D721Med (cell line): ENCODE results near the gene PDGFD.

Source experiments
- DNase-seq: peaks from one replicate; pipeline ENCODE4 v3.0.0; 2011; ENCODE audit warnings: low spot score; ENCODE audit not compliant: insufficient read length
- FAIRE-seq: peaks from 2 replicates; lab custom pipeline; 2011; peaks lifted over from hg19 to GRCh38; lab: Jason Lieb, UNC
- TF ChIP-seq, protein P1 (sequence below): IDR thresholded peaks from 2 replicates; pipeline ENCODE4 v1.5.1; 2012; ENCODE audit warnings: mild to moderate bottlenecking, control low read depth; ENCODE audit not compliant: insufficient read depth; ENCODE audit errors: missing control alignments

The PDGFD gene

GRCh38 chr11:104183593-104183992, 19.6 kb upstream of the PDGFD start:
- FAIRE-seq (no peak), DNase-seq (no peak)
- TF ChIP-seq, protein P1, sequence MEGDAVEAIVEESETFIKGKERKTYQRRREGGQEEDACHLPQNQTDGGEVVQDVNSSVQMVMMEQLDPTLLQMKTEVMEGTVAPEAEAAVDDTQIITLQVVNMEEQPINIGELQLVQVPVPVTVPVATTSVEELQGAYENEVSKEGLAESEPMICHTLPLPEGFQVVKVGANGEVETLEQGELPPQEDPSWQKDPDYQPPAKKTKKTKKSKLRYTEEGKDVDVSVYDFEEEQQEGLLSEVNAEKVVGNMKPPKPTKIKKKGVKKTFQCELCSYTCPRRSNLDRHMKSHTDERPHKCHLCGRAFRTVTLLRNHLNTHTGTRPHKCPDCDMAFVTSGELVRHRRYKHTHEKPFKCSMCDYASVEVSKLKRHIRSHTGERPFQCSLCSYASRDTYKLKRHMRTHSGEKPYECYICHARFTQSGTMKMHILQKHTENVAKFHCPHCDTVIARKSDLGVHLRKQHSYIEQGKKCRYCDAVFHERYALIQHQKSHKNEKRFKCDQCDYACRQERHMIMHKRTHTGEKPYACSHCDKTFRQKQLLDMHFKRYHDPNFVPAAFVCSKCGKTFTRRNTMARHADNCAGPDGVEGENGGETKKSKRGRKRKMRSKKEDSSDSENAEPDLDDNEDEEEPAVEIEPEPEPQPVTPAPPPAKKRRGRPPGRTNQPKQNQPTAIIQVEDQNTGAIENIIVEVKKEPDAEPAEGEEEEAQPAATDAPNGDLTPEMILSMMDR: no peak

DNA sequence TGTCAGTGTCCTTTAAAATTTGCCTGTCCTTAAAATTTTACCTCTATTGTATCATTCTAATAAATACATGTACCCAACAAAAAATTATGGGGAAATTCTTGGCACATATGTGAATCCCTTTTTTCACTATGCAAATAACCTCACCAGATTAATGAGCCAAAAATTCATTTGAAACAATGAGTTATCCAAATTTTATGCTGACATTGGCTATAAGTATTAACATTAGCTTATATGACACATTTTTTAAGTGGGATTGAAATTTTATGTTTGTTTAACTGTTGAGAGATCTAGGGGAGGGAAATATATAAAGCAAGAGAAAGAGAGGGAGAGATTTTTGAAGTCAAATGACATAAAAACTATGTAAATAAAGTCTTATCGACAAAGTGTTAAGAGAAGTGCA, 11.8 kb upstream of the PDGFD start:
- FAIRE-seq (no peak), DNase-seq (no peak)
- TF ChIP-seq, protein P1: no peak

DNA sequence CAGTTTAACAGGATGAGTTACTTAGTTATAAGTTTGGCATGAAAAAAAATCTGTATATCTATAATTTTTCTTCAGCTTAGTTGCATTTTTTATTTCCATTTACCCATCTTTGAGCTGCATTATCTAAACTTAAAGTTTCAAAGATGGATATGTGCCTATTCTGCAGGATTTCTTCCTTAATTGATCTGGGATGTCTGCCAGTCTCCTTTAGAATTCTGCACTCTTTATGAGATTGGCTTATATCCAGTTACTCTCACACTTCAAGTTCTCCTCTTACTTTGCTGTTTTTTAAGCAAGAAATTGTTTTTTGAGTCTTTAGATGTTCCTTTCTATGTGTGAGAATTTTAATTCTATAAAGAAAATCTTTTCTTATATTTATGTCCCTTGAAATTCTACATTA, 5.1 kb upstream of the PDGFD start:
- FAIRE-seq (no peak), DNase-seq (no peak)
- TF ChIP-seq, protein P1: no peak

DNA sequence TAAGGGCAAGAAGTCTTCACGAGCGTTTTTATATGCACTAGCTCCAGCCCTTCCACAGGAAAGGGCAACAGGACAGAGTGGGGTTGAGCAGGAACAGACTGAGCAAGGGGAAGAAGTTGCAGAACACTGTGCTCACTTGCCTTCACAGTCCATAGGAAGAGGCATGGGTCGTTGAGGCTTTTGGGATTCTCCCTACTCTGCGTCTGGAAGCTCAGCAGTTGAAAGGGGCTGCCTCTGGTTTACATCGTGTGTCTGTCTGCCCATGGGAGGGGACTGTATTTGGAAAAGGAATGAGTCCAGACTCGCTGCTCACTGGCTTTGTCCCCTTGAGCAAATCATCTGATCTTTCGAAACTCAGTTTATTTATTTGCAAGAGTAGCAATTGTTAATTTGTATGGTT, 1.1 kb upstream of the PDGFD start:
- TF ChIP-seq, protein P1: no peak
- no peak for DNase-seq
- FAIRE-seq: no peak

GRCh38 chr11:104163100-104164027, 583 bp downstream of the PDGFD start:
- DNase-seq (no peak), FAIRE-seq (no peak)
- TF ChIP-seq, protein P1: no peak

GRCh38 chr11:104161751-104162450, 2.0 kb downstream of the PDGFD start:
- FAIRE-seq: no peak

More at GRCh38 chr11:104161751-104162450, 2.0 kb downstream of the PDGFD start:
- TF ChIP-seq, protein P1: no peak
- no peak for DNase-seq
